Left ventricle myocardium superior (tissue), 1 donor: ENCODE results near the gene POLR3E. TPM values are rescaled to one million over a fixed set of nuclear protein-coding genes. Genes with fewer than 3 reads are reported as not detected.
"Not testable (repeated sequence)": the region's sequence is repeated elsewhere in the genome, so short reads cannot be mapped to it uniquely, and the experiment has no call there.

ENCODE experiments used
- ATAC-seq: fragments of 200-7000 bp; cut with Tn5 transposase; one replicate; pipeline ENCODE4 v1.9.1; 2020; ENCODE audit warnings: mild to moderate bottlenecking, moderate library complexity
- DNase-seq: peaks from one replicate; pipeline ENCODE4 v3.0.0-alpha.2; 2020
- intact Hi-C: fragments of 100-400 bp; cut with micrococcal nuclease; formaldehyde crosslinking; loops from one replicate; pipeline ENCODE4 v1.11.0; 2022
- total RNA-seq: library from RNA; stranded (reverse); fragmentation: NEBNext Ultra II Directional; extraction: Animal tissue kit (Norgen Biotek cat#: 25700); gene quantifications from one replicate; pipeline ENCODE4 v1.2.1, GENCODE V29; 2021
- donor health status: DM: no; HTN: yes; CAD: no; lungs with severe emphysema.

The POLR3E gene
- total RNA-seq, 1 donor from 2014 or later, result 41.8 TPM

DNA sequence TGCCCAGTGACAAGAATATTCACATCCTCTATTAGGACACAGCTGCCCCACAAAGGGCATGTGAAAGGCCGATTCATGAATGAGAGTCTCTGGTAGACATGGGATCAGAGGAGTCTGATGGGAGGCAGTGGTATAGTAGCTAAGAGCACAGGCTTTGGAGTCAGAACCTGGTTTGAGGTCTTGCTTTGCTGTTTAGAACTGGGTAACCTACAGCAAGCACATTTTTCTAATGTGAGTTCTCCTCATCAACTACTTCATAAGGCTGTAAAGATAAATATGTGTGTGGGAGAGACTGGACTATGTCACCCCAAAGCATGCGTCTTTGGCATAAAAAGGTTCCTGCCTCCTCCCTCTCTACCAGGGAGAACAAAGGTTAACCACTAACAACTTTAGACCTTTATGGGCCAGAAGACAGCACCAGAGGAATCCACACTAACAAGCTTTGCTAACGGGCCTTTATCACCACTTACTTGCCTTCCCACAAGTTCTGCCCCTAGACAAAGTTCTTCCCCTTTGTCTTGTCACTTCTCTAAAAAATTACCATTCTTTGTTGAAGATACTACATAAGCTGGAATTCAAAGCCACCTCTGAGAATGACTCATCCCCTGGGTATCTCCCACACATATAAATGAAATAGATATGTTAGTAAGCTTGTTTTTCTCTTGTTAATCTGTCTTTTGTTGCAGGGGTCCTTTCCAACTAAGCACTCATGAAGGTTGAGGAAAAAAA, 56.1 kb downstream of the POLR3E start:
- no peak for DNase-seq
- no peak for ATAC-seq
- intact Hi-C loops, result no loop called here

DNA sequence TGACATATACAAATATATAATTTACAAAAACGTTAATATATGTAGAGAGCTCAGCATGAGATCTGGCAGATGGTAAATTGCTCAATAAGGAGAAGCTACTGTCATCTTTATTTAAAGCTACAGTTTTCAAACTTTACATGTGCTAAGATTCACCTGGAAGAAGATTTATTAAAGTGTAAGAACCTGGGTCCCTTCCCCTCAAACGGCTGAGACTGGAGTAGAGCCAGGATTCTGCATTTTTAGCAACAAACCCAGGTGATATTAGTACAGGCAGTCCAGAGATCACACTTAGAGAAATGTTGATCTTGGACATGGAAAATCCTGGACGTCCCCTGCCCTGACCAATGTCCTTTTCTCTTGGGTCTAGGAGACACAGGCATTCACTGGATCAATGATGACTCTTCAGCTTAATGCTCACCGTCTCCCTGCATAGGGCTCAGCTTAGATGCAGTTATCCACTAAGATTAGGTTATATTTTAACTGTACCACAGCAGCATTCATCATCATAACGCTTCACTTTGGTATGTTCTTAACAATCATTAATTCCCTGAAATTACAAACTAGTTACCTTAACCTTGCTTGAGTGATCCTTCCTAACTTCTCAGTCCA, 56.8 kb downstream of the POLR3E start:
- ATAC-seq (no peak), DNase-seq (no peak)
- intact Hi-C loops, result no loop called here

DNA sequence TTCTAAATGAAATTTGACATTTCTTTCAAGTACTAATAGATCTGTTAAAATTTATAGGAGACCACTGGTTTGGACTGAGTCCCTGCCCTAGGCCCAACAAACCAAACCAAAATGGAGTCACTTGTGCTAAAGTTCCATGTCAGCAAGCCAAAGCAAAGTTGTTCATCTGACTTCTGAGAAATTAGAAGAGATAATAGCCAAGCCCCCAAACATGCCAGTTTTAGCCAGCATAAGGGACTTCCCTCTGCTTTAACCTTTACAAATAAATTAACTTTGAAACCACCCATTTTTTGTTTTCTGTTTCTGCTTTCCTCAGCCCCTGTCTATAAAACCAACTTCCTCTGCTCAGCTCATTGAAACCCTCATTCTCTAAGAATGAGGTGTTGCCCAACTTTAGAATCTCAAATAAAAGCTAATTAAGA, 58.3 kb downstream of the POLR3E start:
- DNase-seq (no peak), ATAC-seq (no peak)
- intact Hi-C loops, result no loop called here

DNA sequence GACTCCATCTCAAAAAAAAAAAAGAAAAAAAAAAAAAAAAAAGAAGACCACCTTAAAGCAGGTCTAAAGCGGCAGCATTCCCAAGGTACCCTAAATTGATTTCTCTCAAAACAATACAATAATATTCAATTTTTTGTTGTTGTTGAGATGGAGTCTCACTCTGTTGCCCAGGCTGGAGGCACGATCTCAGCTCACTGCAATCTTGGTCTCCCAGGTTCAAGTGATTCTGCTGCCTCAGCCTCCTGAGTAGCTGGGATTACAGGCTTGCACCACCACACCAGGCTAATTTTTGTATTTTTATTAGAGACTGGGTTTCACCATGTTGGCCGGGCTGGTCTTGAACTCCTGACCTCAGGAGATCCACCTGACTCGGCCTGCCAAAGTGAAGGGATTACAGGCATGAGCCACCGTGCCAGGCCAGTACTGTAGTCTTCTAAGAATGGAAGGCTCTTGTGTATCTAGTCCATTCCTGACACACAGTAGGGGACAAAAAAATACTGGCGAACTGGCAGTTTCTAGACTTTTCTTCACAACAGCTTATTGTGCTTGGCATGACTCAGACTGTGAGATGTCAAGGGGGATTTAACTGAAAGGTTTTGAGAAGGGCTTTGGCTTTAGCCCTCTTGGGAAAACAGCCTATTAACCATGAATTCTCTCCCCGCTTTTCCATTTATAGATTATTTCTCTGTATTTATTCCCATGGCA, 59.9 kb downstream of the POLR3E start:
- no peak for ATAC-seq
- intact Hi-C loops, result no loop called here
- no peak for DNase-seq

DNA sequence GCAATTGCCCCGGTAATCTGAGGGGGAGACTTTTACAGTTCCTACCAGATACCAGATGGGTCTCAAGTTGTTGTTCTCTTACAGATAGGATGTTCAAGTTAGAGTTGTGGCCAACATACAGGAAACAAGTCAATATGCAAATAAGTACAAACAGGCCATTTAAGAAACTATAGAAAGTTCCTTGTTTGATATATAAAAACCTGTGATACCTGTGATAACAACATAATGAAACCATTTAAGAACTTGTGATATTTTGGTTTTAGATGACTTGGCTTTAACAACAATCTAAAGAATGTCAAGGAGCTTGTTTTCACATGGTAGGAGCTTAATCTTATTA, 60.4 kb downstream of the POLR3E start:
- no peak for ATAC-seq
- intact Hi-C loops, result no loop called here
- DNase-seq, result no peak

DNA sequence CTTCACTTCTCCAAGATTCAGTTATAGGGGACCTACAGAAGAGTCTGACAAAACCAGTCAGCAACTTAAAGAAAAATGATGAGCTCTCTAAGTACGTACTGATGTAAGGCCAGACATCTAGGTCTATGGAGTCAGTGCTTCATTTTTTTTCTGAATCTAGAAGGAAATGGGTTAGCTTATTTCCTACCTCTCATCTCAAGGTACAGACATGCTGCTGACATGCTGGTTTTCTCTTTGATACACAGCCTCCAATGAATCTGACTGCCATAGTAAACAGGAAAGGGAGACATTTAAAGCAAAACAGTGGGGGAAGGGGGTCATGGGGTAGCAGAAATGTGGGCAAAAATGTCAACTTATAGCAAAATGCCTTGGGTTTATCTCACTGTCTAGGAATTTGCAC, 60.8 kb downstream of the POLR3E start:
- DNase-seq (no peak), ATAC-seq (no peak)
- intact Hi-C loops, result no loop called here

DNA sequence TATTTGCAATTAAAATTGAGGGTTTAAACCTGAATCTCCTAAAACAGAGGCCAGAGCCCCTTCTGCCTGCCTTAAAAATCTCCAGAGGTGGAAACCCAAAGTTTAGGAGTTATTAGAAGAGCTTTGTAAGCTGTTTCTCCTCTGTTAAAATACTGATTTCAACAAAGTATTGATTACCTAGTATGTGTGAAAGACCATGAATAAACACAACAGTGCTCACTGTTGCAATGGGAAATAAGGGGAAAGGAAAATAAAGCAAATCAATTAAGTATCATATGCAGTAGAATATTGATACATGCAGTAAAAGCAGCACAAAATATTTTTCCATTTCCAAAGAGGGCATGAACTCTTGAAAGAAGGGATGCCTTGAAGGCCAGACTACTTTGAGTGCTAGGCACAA, 62.5 kb downstream of the POLR3E start:
- no peak for ATAC-seq
- DNase-seq, result no peak
- intact Hi-C loops, result no loop called here

DNA sequence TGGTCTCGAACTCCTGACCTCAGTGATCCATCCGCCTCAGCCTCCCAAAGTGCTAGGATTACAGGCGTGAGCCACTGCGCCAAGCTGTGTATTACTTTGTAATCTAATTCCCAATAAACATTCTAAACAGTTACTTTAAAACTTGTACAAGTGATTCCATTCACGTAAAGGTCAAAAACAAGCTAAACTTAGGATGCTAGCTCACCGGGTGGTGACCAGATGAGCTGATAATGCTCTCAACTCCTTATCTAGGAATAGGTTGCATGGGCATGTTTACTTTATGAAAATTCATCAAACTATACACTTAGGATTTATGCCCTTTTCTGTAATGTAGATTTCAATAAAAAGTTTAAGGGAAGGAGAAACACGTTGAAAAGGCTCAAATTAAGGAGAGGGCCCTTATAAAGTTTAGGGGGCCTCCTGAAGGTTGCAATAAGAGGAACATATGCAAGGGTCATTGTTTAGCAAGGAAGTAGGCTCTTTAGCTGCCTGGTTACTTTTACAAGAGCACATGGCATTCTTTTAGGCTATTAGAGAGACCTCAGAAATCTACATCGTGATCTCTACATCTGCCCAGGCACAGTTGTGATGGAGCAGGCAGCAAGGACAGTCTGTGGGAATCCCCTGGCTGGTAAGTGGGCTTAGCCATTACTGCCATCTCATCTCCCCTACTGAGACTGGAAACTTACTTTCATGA, 63.9 kb downstream of the POLR3E start:
- ATAC-seq, result no peak
- intact Hi-C loops, result no loop called here
- DNase-seq, result no peak

DNA sequence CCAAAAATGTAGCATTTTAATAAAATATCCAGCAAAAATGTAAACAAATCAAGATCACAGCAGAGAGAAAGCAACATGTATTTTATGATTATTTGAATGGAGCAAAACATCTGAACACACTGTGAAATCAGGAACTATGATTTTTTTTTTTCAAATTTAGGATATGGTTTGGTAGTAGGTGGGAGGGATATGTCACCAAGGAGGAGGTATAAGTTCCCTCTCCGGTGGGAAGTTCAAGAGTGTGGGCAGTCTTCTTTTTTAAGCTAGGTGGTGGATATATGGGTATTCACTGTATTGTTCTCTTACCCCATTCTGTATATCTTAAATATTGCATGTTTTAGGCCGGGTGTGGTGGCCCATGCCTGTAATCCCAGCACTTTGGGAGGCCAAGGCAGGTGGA, 67.0 kb downstream of the POLR3E start:
- ATAC-seq (no peak), DNase-seq (no peak)
- intact Hi-C loops, result no loop called here

DNA sequence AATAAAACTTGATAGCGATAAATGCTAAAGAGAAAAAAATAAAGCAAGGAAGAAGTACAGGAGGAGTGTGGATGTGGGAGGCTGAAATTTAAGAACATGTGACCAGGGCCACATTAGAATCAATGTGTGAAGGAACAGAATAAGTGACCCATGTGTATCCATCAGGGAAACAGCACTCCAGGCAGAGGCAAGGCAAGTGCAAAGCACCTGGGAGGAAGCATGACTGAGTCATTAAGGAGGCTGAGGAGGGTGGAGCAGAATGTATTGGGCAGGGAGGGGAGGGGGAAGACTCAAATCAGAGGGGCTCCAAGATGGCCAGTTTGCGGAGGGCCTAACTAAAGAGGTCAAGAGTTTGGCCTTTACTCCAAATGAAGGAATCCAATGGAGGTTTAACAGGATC, 69.2 kb downstream of the POLR3E start:
- no peak for ATAC-seq
- intact Hi-C loops, result no loop called here
- no peak for DNase-seq

DNA sequence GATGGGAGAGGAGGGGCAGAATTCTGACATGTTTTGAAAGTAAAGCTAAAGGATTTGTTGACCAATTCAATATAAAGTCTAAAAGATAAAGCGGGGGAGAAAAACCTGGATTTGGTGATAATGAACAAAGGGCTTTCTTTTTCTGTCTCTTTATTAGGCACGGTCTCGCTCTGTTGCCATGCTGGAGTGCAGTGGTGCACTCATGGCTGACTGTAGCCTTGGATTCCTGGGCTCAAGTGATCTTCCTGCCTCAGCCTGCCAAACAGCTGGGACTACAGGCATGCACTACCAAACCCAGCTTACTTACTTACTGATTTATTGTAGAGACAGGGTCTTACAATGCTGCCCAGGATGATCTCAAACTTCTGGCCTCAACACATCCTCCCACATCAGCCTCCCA, 69.7 kb downstream of the POLR3E start:
- no peak for DNase-seq
- intact Hi-C loops, result no loop called here
- no peak for ATAC-seq

DNA sequence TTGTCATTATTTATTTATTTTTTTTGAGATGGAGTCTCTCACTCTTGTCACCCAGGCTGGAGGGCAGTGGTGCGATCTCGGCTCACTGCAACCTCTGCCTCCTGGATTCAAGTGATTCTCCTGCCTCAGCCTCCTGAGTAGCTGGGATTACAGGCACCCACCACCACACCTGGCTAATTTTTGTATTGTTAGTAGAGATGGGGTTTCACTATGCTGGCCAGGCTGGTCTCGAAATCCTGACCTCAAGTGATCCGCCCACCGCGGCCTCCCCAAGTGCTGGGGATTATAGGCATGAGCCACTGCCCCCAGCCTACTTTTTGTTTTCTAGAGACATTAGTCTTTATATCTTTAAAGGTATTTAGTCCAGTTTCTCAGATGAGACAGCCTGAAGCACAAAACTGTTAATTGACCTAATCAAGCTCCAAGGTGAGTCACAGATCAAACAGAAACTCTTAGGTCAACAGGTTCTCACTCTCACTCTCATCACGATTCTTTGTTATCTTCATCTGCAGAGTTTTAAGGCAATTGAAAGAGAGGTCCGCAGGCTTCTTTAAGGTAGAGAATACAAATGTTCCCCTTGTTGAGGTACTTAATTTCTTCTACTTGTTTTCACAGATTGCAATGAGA, 71.1 kb downstream of the POLR3E start:
- ATAC-seq, DNase-seq, intact Hi-C loops: not testable (repeated sequence)

DNA sequence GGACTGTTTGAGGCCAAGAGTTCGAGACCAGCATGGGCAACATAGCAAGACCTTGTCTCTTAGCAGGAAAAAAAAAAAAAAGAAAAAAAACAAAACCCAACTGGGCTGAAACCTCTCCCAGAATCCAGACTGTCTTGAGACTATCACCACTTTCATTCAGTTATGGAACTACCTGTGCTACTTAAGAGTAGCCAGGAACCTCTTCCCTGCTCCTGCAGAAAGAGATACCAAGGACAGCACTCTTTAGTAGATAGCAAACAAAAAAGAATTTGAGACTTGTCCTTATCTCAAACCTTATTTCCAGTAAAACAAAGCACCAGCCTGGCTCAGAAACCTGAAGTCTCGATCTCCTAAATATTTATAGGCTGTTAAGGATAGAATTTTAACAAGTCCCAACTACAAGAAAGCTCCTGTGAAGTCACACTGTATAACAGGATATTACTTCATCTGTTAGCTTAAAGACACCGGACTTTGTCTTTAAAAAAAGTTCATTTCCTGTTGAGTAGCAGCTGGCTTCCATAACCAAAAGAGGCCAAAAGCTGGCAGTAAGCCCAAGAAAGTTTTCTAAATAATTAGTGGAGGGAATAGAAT, 72.1 kb downstream of the POLR3E start:
- DNase-seq (no peak), ATAC-seq (no peak)
- intact Hi-C loops, result no loop called here

DNA sequence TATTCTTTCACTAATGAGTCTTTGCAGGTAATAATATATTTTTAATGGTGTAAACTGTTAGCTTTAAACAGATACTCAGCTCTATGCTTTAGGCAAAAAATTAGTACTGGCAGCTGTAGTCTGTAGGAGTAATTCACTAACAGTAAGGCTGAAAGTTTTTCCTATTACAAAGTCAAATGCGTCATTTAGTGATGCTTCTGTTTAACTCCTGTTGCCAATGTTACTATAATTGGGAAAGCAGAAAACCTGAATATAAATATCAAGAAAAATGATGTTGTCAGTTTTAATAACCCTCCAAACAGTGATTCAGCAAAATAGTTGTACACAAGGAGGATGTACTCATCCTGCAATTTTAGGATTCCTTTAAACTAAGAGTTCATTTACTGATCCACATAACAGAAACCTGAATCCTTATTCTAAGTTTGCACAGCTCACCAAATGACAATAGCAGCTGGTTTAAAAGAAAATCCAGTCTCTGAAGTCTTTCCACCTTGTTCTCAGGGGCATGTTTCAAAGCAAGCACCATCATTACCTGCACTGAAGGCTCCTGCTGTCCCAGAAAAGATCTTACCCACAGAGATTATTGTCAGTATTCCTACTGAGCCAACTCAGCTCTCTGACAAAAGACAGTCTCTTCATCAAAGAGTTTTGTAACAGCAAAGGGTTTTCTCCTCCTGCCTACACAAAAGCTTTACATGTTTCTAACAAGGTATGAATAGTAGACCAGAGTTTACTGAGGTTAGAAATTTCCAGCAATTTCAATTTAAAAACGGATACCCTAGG, 73.0 kb downstream of the POLR3E start:
- intact Hi-C loops, result no loop called here
- ATAC-seq (no peak), DNase-seq (no peak)

DNA sequence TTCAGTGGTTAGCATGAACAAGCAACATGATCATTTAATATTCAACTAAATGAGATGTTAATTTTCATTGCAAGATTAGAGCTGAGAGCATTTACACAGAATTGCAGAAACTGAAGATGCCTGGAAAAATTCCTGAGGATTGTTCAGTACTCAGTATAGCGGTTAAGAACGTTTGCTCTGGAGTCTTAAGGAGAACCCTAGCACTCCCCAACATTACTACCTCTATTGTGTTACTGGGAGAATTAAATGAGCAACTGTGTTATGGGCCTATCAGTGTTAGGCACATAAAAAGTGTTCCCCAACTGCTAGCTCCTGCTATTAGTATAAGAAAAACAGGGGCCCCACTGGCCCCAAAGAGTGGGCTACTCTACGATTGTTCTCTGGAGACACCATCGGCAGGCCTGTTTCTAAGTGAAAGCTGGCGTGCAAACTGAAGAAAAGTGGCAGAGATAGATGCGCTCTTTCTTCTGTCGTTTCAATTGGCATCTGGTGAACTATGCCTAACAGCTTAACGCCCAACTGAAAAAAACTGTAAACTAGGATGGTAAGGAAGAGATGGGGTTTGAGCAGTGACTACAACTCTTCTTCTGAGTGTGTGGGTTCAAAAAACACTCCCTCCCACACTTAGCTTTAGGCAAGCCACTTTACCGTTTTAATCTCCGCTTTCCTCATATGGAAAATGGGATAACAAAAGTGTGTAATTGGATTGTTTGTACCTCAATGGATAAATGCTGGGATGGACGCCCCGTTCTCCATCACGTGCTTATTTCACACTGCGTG, 75.9 kb downstream of the POLR3E start:
- intact Hi-C loops, result no loop called here
- no peak for ATAC-seq
- no peak for DNase-seq

DNA sequence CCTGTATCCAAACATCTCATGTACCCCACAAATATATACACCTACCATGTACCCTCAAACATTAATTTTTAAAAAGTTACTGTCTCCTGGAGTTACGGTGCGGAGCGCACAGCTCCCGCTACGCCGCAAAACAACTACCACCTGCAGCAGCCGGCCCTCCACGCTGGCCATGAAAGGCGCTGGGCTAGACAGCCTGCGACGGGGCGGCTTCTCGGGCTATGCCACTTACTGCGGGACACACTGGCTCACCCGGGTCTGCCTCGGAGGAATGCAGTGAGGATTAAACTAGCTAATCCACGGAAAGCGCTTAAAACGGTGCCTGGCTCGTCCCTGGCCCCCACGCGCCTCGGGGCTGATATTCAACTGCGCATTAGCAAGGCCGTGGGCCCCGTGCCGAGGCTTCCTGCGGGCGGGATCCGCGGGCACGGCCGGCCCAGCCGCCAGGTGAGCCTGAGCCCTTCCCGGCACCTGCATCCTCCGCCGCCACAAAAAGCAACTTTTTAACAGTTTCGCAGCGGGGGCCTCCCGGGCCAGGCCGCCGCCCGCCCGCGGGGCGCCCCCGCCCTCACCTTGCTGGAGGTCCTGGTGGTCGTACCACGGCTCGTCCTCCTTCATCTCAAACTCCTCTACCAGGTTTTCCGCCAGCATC, 76.6 kb downstream of the POLR3E start:
- ATAC-seq, result peak; percentile 34
- DNase-seq, result peak; percentile 75
- intact Hi-C loops, result no loop called here

DNA sequence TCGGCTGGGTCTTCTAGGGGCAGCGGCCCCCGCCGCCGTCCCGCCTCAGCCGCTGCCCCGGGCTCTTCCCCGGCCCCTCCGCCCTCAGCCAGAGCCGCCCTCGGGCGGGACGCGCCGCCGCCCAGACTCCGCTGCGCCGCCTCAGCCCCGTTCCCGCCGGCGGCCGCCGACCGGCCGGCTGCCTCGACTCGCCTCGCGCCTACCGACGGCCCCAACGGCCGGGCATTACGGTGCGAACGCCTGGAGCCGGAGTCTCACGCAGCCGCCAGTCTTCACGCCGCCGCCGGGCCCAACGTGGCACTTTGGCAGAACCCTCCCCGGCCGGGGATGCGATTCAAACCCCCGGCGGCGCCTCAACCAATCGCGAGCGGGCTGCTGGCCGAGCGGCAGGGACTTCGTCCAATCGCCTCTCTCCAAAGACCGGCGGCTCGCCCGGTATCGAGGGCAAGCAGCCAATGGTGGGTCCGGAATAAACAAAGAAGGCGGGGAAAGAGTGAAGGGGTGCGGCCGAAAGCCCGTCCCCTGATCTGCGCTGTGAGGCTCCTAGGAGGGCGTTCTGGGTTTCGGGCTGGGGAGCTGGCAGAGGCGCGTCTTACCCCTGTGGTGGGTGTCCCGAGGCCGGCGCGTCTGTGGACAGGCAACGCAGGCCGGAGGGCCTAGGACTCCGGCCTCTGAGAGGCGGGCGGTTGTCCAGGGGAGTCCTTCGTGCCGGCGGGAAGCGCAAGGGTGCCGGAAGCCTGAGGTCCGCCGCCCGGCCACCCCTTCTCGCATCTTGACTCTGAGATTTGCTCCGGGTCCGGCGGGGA, 77.3 kb downstream of the POLR3E start, which contains the start of gene CDR2:
TSS of gene CDR2 (minus strand) at position 309 of the 806 bp plus-strand sequence. CDS start 310 bp downstream, outside the sequence.
- DNase-seq (peak; percentile 98), ATAC-seq (peak; percentile 97)
- intact Hi-C loops, result no loop called here
